Measurements from ENCODE around the gene PRPF8.

- TF ChIP-seq CTCF (IDR thresholded peaks at IDR 0.05; ENCODE audit: borderline replicate concordance, extremely low read depth, low read length, poor library complexity, severe bottlenecking), result no peak
- no peak for TF ChIP-seq EZH2 (IDR thresholded peaks at IDR 0.05; ENCODE audit: borderline replicate concordance, low read depth, low read length, severe bottlenecking)
Measured at GRCh38 chr17:1730326-1731193, 45.9 kb upstream of the PRPF8 start.

Measured in DND-41 (cell line).